ENCODE measurements around the gene EDA2R. TPM values are rescaled to one million over a fixed set of nuclear protein-coding genes. Genes with fewer than 3 reads are reported as not detected.
A peak's percentile ranks its signal among the peaks of the same experiment; 100 is the strongest.

EDA2R gene
- polyA plus RNA-seq, 1 donor (not counting 4 experiments of a cell fraction or from before 2014, with no cell fraction given) = 3.7 TPM

GRCh38 chrX:66622209-66622608 is 16.7 kb downstream of the EDA2R start:
- TF ChIP-seq CTCF (optimal IDR thresholded peaks at IDR 0.05 in 1 of 3, IDR thresholded peaks at IDR 0.05 in 1 of 3, conservative IDR thresholded peaks at IDR 0.05 in 1 of 3; ENCODE audit: extremely low read depth in 1 of 3, insufficient read depth in 2 of 3, low read length in 3 of 3) (peak in 1 of 3 experiments; percentile 6), EZH2 (IDR thresholded peaks at IDR 0.05; ENCODE audit: low read length) (no peak)
- FAIRE-seq (no peak), DNase-seq (ENCODE audit: low read depth, low spot score) (no peak)
- H3K4me2 ChIP-seq (ENCODE audit: control insufficient read depth, extremely low read depth, insufficient read depth, low read depth, low read length) = no peak overlapping the region
- H3K9me3 ChIP-seq (ENCODE audit: control insufficient read depth, low read depth, low read length) = no peaks in the 10 kb centered on the region
- H4K20me1 ChIP-seq (ENCODE audit: control insufficient read depth, extremely low read depth, insufficient read depth, low read length) = no peaks in the 10 kb centered on the region
- H2AFZ ChIP-seq (ENCODE audit: control insufficient read depth, low read length) = no peak overlapping the region
- H3K27ac ChIP-seq (ENCODE audit: control insufficient read depth, insufficient read depth, low read length) = no peak overlapping the region
- no peaks in the 10 kb centered on the region for H3K27me3 ChIP-seq (ENCODE audit: control insufficient read depth, extremely low read depth, insufficient read depth, low read length)
- H3K9me1 ChIP-seq (ENCODE audit: control insufficient read depth, extremely low read depth, insufficient read depth, low read length) = no peaks in the 10 kb centered on the region
- H3K36me3 ChIP-seq (ENCODE audit: control insufficient read depth in 2 of 2, extremely low read depth in 1 of 2, insufficient read depth in 2 of 2, low read length in 2 of 2) = no peaks in the 10 kb centered on the region
- dilution Hi-C loops (cut with MboI; ENCODE audit: extremely low pct_ligation_motif_present, low sequenced_read_pairs) = no loop called here
- H3K9ac ChIP-seq (ENCODE audit: control insufficient read depth, extremely low read depth, insufficient read depth, low read length) = no peak overlapping the region
- H3K4me1 ChIP-seq (ENCODE audit: control insufficient read depth, extremely low read depth, insufficient read depth, low read length) = no peaks in the 10 kb centered on the region
- H3K4me3 ChIP-seq (ENCODE audit: control insufficient read depth in 2 of 3, extremely low read depth in 1 of 3, insufficient read depth in 2 of 3, low read depth in 1 of 3, low read length in 3 of 3) = no peak overlapping the region
- peaks cover 5% of the 10 kb centered on the region for H3K79me2 ChIP-seq (ENCODE audit: control insufficient read depth, insufficient read depth, low read length)

DNA sequence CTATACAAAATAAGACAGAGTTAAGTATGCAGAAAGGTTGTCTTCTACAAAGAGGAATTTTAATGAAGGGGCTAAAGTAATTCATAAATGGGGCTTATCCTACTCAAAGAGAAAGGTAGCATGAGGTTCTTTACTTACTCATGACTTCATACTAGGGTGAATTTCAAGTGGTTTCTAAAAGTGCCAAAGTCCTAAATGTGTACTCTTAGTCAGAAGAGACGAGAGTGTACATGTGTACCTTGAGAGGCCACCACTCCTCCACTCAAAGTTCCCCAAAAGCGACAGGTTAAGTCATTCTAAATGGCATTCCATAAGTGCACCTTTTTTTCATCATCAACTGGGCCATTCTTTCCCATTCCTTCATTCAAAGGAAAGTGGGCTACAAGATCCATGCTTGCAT is 21.9 kb downstream of the EDA2R start:
- H3K4me3 ChIP-seq (ENCODE audit: control insufficient read depth in 2 of 3, extremely low read depth in 1 of 3, insufficient read depth in 2 of 3, low read depth in 1 of 3, low read length in 3 of 3) = no peak overlapping the region
- H3K4me2 ChIP-seq (ENCODE audit: control insufficient read depth, extremely low read depth, insufficient read depth, low read depth, low read length) = no peak overlapping the region
- no peaks in the 10 kb centered on the region for H3K27me3 ChIP-seq (ENCODE audit: control insufficient read depth, extremely low read depth, insufficient read depth, low read length)
- no peak overlapping the region for H3K27ac ChIP-seq (ENCODE audit: control insufficient read depth, insufficient read depth, low read length)
- no peaks in the 10 kb centered on the region for H3K4me1 ChIP-seq (ENCODE audit: control insufficient read depth, extremely low read depth, insufficient read depth, low read length)
- no peaks in the 10 kb centered on the region for H3K9me3 ChIP-seq (ENCODE audit: control insufficient read depth, low read depth, low read length)
- no peaks in the 10 kb centered on the region for H4K20me1 ChIP-seq (ENCODE audit: control insufficient read depth, extremely low read depth, insufficient read depth, low read length)
- H3K36me3 ChIP-seq (ENCODE audit: control insufficient read depth in 2 of 2, extremely low read depth in 1 of 2, insufficient read depth in 2 of 2, low read length in 2 of 2) = no peaks in the 10 kb centered on the region
- H2AFZ ChIP-seq (ENCODE audit: control insufficient read depth, low read length) = no peak overlapping the region
- TF ChIP-seq EZH2 (IDR thresholded peaks at IDR 0.05; ENCODE audit: low read length) (no peak), CTCF (optimal IDR thresholded peaks at IDR 0.05 in 1 of 3, IDR thresholded peaks at IDR 0.05 in 1 of 3, conservative IDR thresholded peaks at IDR 0.05 in 1 of 3; ENCODE audit: extremely low read depth in 1 of 3, insufficient read depth in 2 of 3, low read length in 3 of 3) (no peak)
- DNase-seq (ENCODE audit: low read depth, low spot score) = no peak
- no peaks in the 10 kb centered on the region for H3K9me1 ChIP-seq (ENCODE audit: control insufficient read depth, extremely low read depth, insufficient read depth, low read length)
- dilution Hi-C loops (cut with MboI; ENCODE audit: extremely low pct_ligation_motif_present, low sequenced_read_pairs) = no loop called here
- no peaks in the 10 kb centered on the region for H3K79me2 ChIP-seq (ENCODE audit: control insufficient read depth, insufficient read depth, low read length)
- H3K9ac ChIP-seq (ENCODE audit: control insufficient read depth, extremely low read depth, insufficient read depth, low read length) = no peak overlapping the region
- no peak for FAIRE-seq
